Forelimb muscle (tissue), 1 donor: ENCODE data around the gene R3HDM4. TPM values are rescaled to one million over a fixed set of nuclear protein-coding genes. Genes with fewer than 3 reads are reported as not detected.

Experiments
- DNase-seq: peaks from one replicate; pipeline ENCODE4 v3.0.0-alpha.2; 2013; ENCODE audit warnings: low read depth
- polyA plus RNA-seq: library from polyadenylated mRNA; unstranded; fragments of 120-200 nt; gene quantifications from one replicate; pipeline ENCODE4 v1.2.1, GENCODE V29; 2013; ENCODE audit not compliant: insufficient read length

The R3HDM4 gene
- polyA plus RNA-seq, 1 donor = 27.5 TPM

DNA sequence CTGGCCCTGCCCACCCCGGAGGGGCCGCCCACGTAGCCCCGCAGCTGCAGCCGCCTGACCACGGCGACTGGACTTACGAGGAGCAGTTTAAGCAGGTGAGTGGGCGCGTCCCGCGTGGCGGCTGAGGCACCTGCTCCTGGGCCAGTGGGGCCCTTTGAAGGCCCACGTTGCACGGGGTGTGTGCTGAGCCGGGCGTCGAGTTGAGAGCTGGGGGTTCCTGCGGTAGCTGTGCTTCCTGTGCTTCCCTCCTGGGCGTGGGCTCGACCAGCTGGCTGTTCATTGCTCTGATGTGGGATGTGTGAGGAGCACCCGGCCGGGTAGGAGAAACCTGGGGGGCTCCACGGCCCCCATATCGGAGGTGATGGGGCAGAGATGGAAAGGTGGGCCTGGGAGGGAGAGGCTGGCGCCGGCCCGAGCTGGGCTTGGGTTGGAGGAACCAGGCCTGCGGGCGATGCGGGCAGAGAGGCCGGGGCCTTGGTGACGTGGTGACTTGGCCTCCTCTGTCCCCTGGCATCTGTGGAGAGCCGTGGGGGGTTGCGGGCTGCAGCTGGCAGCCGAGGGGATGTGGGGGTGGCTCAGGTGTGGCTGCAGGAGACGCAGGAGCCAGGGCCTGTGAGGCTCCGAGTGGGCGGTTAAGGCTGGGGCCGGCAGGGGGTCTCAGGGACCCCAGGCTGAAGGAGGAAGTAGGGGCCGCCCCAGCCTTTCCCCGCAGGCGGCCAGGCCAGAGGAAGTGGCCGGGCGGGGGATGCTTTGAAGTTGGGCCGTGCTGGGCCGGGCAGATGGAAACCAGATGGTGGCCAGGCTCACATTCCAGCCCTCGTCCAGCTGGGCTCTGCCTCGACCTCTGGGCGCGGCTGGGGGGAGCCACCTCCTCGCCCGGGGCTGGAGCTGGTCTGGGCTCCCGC lies 19.9 kb upstream of the R3HDM4 start:
- no peak for DNase-seq

DNA sequence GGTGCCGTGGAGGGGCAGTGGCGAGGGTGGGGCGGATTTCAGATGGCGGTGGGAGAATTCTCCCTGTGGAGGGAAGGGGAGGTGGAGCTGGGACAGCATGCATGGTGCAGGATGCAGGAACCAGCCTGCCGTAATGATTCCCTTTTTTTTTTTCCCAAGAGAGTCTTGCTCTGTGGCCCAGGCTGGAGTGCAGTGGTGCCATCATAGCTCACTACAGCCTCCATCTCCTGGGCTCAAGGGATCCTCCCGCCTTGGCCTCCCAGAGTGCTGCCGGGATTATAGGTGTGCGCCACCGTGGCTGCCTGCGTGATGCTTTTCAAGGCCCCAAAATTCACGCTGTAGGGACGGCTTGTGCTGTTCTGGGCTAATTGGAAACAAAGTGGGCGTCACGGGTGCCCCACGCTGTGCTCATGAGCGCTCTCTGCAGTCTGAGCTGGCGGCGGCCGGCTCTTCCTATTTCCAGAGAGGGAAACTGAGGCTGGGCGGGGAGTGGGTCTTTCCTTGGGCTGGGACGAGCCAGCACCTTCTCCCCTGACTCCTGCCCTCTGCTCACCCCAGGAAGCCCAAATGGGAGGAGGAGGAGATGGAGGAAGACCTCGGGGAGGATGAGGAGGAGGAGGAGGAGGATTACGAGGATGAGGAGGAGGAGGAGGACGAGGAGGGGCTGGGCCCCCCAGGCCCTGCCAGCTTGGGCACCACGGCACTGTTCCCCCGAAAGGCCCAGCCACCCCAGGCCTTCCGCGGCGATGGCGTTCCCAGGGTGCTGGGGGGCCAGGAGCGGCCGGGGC lies 19.0 kb upstream of the R3HDM4 start:
- no peak for DNase-seq

DNA sequence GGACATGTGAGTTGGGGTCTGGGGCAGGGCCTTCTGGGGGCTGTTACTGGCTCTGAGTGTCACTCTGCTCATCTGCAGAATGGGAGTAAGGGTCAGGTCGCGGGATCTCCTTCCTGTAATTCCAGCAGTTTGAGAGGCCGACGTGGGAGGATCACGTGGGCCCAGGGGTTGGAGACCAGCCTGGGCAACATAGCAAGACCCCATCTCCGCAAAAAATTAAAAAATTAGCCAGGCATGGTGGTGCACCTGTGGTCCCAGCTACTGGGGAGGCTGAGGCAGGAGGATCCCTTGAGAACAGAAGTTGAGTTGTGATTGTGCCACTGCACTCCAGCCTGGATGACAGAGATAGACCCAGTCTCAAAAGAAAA lies 16.9 kb upstream of the R3HDM4 start:
- DNase-seq = no peak

DNA sequence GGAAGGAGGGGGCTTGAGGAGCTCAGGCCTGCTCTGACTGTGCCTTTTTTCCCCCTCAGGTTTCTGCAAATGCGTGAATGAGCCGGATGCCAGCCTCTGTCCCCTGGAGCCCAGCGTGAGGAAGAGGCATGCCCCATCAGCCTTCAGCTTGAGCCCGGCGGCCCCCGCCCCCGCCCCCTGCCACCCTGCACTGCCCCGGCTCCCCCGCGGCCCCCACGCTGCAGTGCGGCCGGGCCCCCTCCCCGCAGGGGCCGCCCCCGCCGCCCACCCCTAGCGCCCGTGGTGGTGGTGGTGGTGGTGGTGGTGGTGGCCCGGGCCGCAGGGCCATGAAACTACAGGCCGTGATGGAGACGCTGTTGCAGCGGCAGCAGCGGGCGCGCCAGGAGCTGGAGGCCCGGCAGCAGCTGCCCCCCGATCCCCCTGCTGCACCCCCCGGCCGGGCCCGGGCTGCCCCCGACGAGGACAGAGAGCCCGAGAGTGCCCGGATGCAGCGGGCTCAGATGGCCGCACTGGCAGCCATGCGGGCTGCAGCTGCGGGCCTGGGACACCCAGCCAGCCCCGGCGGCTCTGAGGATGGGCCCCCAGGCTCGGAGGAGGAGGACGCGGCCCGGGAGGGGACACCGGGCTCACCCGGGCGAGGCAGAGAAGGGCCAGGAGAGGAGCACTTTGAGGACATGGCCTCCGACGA lies 16.3 kb upstream of the R3HDM4 start:
- DNase-seq = no peak

DNA sequence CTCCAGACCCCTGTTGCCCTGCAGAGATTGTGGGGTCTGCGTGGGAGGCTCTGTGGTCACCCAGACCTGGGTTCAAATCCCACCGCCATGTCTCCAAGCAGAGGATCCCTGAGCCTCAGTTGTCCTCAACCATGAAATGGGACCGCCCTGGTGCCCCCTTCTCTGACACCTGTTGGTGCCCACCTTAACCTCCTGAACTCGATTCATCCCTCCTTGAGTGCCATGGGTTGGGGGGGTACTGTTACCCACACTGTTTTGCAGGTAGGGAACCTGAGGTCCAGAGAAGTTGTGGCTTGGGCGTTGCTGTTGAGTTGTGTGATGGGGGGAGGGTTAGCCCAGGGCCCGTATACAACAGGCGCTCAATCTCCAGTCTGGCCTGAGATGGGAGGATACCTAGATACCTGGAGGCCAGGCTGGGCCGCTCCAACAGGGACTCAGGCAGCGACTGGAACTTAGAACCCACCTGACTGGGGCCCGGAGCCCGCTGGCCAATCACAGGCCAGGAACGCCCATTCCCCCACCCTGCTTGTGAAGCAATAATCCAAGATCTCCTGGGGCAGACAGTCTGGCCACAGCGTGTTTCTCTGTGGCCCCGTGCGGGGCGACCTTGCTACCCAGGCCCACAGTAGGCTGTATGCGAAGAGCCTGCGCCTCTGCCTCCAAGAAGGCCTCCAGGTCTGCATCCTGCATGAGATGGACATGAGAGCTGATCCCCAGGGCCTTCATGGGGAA lies 15.6 kb upstream of the R3HDM4 start:
- no peak for DNase-seq

DNA sequence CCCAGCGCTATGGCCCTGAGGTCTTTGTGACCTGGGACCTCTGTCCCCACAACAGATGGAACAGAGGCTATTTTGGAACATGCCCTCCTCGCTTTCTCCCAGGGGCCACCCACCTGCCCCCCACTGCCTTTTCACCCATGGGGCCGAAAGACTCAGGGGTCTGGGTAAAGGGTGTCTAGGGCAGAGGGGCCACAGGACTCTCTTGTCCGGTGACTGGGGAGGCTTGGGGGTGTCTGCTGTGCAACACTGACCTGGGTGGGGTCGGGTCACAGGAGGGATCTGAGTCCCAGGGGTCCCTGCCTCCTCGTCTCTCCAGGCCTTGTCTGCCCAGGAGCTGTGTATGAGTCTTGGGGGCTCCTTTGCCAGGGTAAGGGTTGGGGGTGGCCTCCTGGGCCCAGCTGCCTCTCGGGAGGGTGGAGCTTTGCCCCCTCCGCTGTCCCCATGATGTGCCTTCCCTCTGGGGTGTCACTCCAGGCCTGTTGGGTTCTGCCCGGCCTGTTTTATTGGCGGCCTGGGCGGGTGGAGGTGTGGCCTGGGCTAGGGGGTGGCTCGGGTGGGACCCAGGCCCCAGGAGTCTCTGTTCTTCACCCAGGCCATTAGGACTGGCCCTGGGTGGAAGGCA lies 14.9 kb upstream of the R3HDM4 start:
- no peak for DNase-seq

DNA sequence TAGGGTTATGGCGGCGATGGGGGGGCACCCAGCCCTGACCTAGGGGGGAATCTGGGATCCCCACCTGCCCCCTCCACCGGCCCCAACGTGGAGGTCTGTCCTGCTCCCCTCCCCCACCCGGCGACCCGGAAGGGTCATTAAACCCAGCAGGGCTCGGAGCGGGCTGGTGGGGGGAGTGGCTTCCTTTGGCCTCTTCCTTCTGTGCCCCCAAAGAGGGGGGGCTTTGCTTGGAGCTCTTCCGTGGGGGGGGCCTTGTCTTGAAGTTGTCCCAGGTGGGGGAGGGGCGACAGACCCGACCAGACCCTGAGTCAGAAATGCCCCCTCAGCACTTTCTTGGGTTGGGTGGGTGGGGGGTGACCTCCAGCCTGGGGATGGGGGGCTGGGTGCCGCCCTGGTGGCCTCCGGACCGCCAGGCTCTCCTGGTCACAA lies 14.3 kb upstream of the R3HDM4 start:
- DNase-seq = no peak

DNA sequence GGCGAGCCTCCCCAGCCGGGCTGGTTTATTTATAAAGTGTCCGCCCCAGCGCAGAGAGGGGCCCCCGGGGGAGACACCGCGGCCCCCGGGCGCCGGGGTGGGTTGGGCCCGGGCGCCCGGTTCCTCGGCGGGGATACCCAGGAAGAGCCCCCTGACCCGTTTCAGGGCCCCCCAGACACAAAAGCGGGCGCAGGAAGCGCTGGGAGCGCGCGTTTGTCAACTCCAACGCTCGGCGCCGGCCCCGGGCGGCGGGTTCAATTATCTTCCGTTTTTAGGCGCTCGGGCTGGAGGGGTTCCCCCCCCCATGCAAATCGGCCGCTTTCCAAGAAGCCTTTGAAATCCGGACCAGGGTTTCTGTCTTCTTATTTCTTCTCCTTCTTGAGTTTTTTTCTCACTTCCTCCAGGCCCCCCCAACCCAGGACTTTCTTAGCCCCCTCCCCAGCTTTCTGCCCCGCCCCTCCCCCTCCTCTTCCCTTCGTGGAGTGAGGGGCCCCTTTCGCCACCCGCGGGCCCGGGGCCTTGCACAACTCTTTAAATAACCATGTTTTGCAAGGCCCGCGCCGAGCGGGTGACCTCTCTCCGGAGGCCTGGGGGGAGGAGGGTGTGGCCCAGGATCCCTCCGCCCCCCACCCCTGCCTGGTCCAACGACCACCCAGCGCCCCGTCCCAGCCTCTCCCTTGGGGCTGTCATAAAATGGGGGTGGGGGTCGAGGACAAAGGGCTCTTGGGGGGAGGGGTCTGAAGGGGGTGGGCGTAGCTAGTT lies 13.8 kb upstream of the R3HDM4 start:
- no peak for DNase-seq

DNA sequence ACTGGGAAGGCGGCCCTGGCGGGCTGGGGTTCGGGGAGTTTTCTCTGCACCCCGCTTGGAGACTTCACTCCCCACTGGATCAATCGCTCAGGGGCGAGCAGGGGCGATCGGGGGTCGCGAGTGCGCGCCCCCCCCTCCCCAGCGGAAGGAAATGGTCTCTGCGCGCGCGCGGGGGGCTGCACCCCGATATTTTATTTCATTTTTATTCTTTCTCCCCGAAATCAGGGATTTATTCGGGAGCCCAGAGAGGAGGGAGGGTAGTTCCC lies 13.2 kb upstream of the R3HDM4 start:
- DNase-seq = no peak

DNA sequence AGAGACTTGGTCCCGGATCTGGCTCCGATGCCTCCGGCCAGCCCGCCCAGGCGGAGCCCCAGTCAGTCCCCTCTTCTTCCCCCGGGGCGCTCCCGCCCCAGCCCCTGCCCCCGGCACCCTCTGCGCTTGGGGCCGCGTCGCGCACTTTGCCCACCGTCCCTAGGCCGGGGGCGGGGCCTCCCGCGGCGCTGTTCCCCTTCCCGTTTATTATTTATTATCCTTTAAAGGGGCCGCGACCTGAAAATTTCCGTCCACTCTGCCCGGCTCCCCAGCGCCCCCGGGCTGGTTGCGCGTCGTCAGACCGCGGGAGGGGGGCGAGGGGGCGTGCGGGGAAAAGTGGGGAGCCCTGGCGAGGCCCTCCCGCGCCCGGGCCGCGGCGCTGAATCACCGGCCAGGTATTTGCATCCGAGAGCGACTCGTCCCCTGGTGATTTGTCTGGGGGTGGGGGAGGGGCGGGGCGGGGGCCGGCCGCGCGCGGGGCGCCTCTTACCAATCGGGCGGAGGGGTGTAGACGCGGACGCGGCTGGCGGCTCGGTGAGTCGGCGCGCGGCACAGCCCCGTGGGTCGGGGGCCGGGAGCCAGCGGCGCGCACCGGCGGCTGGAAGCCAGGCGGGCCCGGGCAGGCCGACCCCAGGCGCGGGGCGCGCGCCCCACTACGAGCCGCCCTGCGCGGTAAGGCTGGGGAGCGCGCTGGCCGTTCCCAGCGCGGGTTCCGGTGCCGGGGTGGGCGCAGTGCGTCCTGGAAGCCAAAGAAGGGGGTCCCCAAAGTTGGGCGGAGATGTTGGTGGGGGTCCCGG lies 12.7 kb upstream of the R3HDM4 start, which contains the start of gene ARID3A:
Gene ARID3A (plus strand): TSS at position 510 of the 797 bp plus-strand sequence. CDS start 3,494 bp downstream, outside the sequence.
- DNase-seq = no peak

DNA sequence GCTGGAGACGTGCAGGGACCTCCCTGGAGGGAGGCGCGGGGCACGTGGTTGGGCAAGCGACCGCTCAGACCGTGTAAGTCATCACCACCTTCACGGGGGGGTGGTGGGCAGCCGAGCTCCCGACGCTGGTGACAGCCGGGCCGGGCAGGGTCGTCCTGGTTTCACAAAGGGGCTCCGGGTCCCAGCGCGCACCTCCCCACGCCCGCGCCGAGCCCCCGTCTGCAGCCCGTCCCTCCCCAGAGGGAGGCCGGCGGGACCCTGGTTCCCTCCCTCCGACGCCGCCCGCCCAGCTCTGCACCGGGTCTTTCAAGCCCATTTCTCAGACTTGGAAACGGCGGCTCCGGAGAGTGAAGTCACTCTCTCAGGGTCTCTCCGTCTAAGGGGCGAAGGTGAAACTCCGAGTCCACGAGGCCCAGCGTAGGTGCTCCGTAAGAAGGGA lies 12.1 kb upstream of the R3HDM4 start:
- DNase-seq = no peak

DNA sequence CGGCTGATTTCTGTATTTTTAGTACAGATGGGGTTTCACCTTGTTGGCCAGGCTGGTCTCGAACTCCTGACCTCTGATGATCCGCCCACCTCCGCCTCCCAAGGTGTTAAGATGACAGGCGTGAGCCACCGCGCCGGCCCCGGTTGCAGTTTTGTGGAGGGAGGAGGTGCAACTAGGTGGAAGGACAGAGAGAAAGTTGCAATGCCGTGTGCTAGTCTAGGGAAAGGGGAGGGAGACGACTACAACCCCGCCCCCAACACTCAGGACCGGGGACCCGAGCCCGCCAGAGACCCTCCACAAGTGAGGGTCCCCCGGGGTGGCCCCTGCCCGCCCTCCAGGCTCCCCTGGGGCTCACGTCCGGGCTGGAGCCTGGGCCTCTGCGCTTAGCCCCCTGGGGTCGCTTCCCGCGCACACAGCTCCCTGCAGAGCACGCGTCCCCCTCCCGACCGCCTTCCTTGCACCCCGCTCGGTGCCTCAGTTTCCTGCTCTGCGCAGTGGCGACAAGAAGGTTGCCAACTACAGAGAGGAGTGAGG lies 11.6 kb upstream of the R3HDM4 start:
- DNase-seq = no peak

DNA sequence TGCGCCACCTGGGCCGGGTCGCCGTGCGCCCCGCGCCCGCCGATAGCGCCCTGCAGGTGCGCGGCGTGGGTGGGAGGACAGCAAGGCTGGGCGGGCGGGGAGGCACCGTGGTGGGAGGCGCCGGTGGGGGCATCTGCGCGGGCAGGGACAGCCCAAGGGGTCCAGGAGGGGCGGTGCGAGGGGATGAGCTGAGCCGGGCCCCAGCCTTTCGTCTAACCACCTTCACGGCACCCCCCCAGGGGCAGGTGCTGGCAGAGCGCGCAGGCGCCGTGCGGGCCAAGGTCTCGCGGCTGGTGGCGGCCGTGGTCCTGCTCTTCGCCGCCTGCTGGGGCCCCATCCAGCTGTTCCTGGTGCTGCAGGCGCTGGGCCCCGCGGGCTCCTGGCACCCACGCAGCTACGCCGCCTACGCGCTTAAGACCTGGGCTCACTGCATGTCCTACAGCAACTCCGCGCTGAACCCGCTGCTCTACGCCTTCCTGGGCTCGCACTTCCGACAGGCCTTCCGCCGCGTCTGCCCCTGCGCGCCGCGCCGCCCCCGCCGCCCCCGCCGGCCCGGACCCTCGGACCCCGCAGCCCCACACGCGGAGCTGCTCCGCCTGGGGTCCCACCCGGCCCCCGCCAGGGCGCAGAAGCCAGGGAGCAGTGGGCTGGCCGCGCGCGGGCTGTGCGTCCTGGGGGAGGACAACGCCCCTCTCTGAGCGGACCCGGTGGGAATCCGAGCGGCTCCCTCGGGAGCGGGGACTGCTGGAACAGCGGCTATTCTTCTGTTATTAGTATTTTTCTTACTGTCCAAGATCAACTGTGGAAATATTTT lies 7.2 kb upstream of the R3HDM4 start:
- no peak for DNase-seq

DNA sequence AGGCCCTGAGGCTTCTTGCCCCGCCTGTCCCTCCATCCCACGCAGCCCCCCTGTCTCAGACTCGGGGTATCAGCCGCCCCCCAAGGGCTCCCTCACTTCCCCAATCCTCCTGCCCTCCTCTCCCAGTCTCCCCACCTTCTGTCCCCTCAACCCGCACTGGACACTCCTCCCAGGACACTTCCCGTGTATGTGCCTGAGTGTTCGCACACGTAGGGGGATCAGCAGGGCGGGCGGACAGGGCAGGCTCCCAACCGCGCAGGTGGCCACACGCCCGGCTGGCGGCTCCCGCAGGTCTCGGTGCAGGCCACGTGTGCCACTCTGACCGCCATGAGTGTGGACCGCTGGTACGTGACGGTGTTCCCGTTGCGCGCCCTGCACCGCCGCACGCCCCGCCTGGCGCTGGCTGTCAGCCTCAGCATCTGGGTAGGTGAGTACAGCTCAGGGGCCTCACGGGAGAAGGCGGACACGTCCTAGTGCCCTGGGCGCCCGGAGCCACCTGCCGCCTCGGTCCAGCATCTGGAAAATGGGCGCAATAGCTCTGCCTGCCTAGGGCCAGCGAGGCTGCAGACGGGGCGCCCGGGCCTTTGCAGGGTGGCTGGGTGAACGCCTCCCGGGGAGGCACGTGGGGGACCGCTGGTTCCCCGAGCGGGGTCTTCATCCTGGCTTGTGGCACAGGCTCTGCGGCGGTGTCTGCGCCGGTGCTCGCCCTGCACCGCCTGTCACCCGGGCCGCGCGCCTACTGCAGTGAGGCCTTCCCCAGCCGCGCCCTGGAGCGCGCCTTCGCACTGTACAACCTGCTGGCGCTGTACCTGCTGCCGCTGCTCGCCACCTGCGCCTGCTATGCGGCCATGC lies 6.4 kb upstream of the R3HDM4 start:
- no peak for DNase-seq

DNA sequence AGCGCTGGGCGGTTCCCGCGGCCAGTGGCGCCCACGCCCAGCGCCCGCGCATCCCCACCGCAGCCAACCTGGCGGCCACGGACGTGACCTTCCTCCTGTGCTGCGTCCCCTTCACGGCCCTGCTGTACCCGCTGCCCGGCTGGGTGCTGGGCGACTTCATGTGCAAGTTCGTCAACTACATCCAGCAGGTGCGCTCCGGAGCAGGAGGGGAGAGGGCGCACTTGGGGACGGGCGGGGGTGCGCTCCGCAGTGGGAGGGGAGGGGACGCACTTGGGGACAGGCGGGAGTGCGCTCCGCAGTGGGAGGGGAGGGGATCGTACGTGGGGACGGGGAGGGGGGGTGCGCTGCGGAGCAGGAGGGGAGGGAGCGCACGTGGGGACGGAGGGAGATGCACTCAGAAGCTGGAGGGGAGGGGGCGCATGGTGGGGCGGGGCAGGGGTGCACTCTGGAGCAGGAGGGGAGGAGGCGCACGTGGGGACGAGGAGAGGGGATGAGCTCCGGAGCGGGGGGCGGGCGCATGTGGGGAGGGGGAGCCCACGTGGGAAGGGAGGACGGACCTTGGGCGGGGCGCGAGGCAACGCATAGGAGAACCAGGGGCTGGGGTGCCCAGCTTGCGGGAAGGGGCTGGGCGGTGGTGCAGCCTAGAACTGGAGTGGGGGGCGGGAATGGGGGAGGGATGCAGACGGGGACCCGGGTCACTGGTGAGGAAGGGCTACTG lies 5.6 kb upstream of the R3HDM4 start:
- no peak for DNase-seq

DNA sequence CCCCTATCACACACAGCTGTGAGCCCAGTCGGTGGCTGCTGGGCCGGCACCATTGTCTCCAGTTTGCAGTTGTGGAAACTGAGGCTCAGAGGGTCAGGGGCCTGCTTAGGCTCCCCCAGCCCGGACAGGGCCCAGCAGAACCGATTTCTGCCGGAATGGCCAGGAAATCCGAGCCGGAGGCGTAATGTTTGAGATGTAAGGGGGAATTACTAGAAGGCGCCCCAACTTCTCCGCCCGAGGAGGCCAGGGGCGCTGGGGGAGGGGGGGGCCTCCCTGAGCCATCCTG lies 5.1 kb upstream of the R3HDM4 start:
- DNase-seq = no peak
